ENCODE results near the gene CMTM1.
A peak's percentile ranks its signal among the peaks of the same experiment; 100 is the strongest.
"Not testable (repeated sequence)": the region's sequence is repeated elsewhere in the genome, so short reads cannot be mapped to it uniquely, and the experiment has no call there.

CMTM1 gene

GRCh38 chr16:66614161-66614802 is 48.0 kb downstream of the CMTM1 start:
- DNase-seq (ENCODE audit: low read depth in 2 of 2) = no peak

- DNase-seq (ENCODE audit: low read depth in 2 of 2) = no peak
Measured at GRCh38 chr16:66616169-66616568, 49.9 kb downstream of the CMTM1 start.

- no peak for DNase-seq (ENCODE audit: low read depth in 2 of 2)
Measured at GRCh38 chr16:66616592-66616991, 50.4 kb downstream of the CMTM1 start.

GRCh38 chr16:66617010-66617434 is 50.8 kb downstream of the CMTM1 start:
- no peak for DNase-seq (ENCODE audit: low read depth in 2 of 2)

GRCh38 chr16:66617728-66618127 is 51.5 kb downstream of the CMTM1 start:
- no peak for DNase-seq (ENCODE audit: low read depth in 2 of 2)

- DNase-seq (ENCODE audit: low read depth in 2 of 2) = peak; percentile 83 to 86
Measured at GRCh38 chr16:66618588-66619375, 52.5 kb downstream of the CMTM1 start.

GRCh38 chr16:66619534-66620428 is 53.5 kb downstream of the CMTM1 start:
- DNase-seq (ENCODE audit: low read depth in 2 of 2) = peak; percentile 83 to 84

GRCh38 chr16:66620429-66620795 is 54.2 kb downstream of the CMTM1 start:
- no peak for DNase-seq (ENCODE audit: low read depth in 2 of 2)

- DNase-seq (ENCODE audit: low read depth in 2 of 2) = no peak
Measured at GRCh38 chr16:66621973-66622372, 55.7 kb downstream of the CMTM1 start.

GRCh38 chr16:66622863-66623262 is 56.6 kb downstream of the CMTM1 start:
- no peak for DNase-seq (ENCODE audit: low read depth in 2 of 2)

- no peak for DNase-seq (ENCODE audit: low read depth in 2 of 2)
Measured at GRCh38 chr16:66623755-66624154, 57.5 kb downstream of the CMTM1 start.

- not testable (repeated sequence) for DNase-seq (ENCODE audit: low read depth in 2 of 2)
Measured at GRCh38 chr16:66627611-66628378, 61.6 kb downstream of the CMTM1 start.
